ENCODE data around the gene RHOJ. TPM values are rescaled to one million over a fixed set of nuclear protein-coding genes. Genes with fewer than 3 reads are reported as not detected.

Gene RHOJ
- total RNA-seq, 1 donor from 2014 or later = 1.9 TPM

- no peaks in the 10 kb centered on the region for H3K36me3 Mint-ChIP-seq (ENCODE audit: insufficient read depth)
- no peaks in the 10 kb centered on the region for H3K4me1 Mint-ChIP-seq (ENCODE audit: low read depth)
- no peak for TF ChIP-seq CTCF (IDR thresholded peaks at IDR 0.05; ENCODE audit: unreplicated experiment)
- peaks cover 3% of the 10 kb centered on the region for H3K9me3 Mint-ChIP-seq (ENCODE audit: low read depth)
- no peak for DNase-seq (ENCODE audit: low spot score, unreplicated experiment)
- no peak overlapping the region for H3K4me3 Mint-ChIP-seq (ENCODE audit: low read depth)
- peaks cover 10% of the 10 kb centered on the region for H3K27me3 Mint-ChIP-seq
- no peak overlapping the region for H3K27ac Mint-ChIP-seq
Observed at GRCh38 chr14:63241096-63241495, 36.9 kb downstream of the RHOJ start.

- Mint-ChIP-seq H3K4me1 (ENCODE audit: low read depth) (no peaks in the 10 kb centered on the region), H3K27ac (no peak overlapping the region), H3K36me3 (ENCODE audit: insufficient read depth) (no peaks in the 10 kb centered on the region), H3K4me3 (ENCODE audit: low read depth) (no peak overlapping the region), H3K9me3 (ENCODE audit: low read depth) (peaks cover 5% of the 10 kb centered on the region), H3K27me3 (peaks cover 8% of the 10 kb centered on the region)
- no peak for TF ChIP-seq CTCF (IDR thresholded peaks at IDR 0.05; ENCODE audit: unreplicated experiment)
- DNase-seq (ENCODE audit: low spot score, unreplicated experiment) = no peak
Observed at GRCh38 chr14:63243646-63244045, 39.4 kb downstream of the RHOJ start.

- Mint-ChIP-seq H3K27ac (no peak overlapping the region), H3K4me3 (ENCODE audit: low read depth) (no peak overlapping the region), H3K9me3 (ENCODE audit: low read depth) (peaks cover 5% of the 10 kb centered on the region), H3K27me3 (peaks cover 8% of the 10 kb centered on the region), H3K4me1 (ENCODE audit: low read depth) (no peaks in the 10 kb centered on the region), H3K36me3 (ENCODE audit: insufficient read depth) (no peaks in the 10 kb centered on the region)
- no peak for TF ChIP-seq CTCF (IDR thresholded peaks at IDR 0.05; ENCODE audit: unreplicated experiment)
- no peak for DNase-seq (ENCODE audit: low spot score, unreplicated experiment)
Observed at GRCh38 chr14:63245893-63246292, 41.6 kb downstream of the RHOJ start.

- Mint-ChIP-seq H3K4me1 (ENCODE audit: low read depth) (no peaks in the 10 kb centered on the region), H3K27me3 (peaks cover 8% of the 10 kb centered on the region), H3K27ac (no peak overlapping the region), H3K36me3 (ENCODE audit: insufficient read depth) (no peaks in the 10 kb centered on the region), H3K4me3 (ENCODE audit: low read depth) (no peak overlapping the region), H3K9me3 (ENCODE audit: low read depth) (peaks cover 5% of the 10 kb centered on the region)
- DNase-seq (ENCODE audit: low spot score, unreplicated experiment) = no peak
- TF ChIP-seq CTCF (IDR thresholded peaks at IDR 0.05; ENCODE audit: unreplicated experiment) = no peak
Observed at GRCh38 chr14:63248211-63248610, 44.0 kb downstream of the RHOJ start.

- H3K36me3 Mint-ChIP-seq (ENCODE audit: insufficient read depth) = no peaks in the 10 kb centered on the region
- TF ChIP-seq CTCF (IDR thresholded peaks at IDR 0.05; ENCODE audit: unreplicated experiment) = no peak
- H3K27me3 Mint-ChIP-seq = peaks cover 11% of the 10 kb centered on the region
- peaks cover 2% of the 10 kb centered on the region for H3K4me1 Mint-ChIP-seq (ENCODE audit: low read depth)
- no peak overlapping the region for H3K4me3 Mint-ChIP-seq (ENCODE audit: low read depth)
- H3K27ac Mint-ChIP-seq = no peak overlapping the region
- no peak for DNase-seq (ENCODE audit: low spot score, unreplicated experiment)
- peaks cover 3% of the 10 kb centered on the region for H3K9me3 Mint-ChIP-seq (ENCODE audit: low read depth)
Observed at GRCh38 chr14:63249092-63249491, 44.8 kb downstream of the RHOJ start.
